GM18498 (cell line): ENCODE results near the gene AOC3.
"Not testable (repeated sequence)": the region's sequence is repeated elsewhere in the genome, so short reads cannot be mapped to it uniquely, and the experiment has no call there.

Experiments used
- ATAC-seq: cut with Tn5 transposase; IDR thresholded peaks from one replicate; pipeline ENCODE4 v1.9.1; 2021; ENCODE audit warnings: mild to moderate bottlenecking, moderate library complexity; ENCODE audit not compliant: unreplicated experiment

Gene AOC3

GRCh38 chr17:42843358-42843934 lies 7.6 kb upstream of the AOC3 start:
- ATAC-seq, result no peak

- no peak for ATAC-seq
Observed at GRCh38 chr17:42844271-42844670, 6.7 kb upstream of the AOC3 start, which contains the start of gene AOC2. Gene AOC2 (plus strand): TSS chr17:42844580. CDS start chr17:42844627, 47 bp downstream.

GRCh38 chr17:42844761-42845555 lies 6.0 kb upstream of the AOC3 start:
- ATAC-seq, result no peak

- no peak for ATAC-seq
Observed at GRCh38 chr17:42845556-42845917, 5.5 kb upstream of the AOC3 start.

GRCh38 chr17:42845918-42846593 lies 4.9 kb upstream of the AOC3 start:
- ATAC-seq, result no peak

GRCh38 chr17:42846594-42847280 lies 4.3 kb upstream of the AOC3 start:
- no peak for ATAC-seq

GRCh38 chr17:42848093-42848492 lies 2.9 kb upstream of the AOC3 start:
- no peak for ATAC-seq

GRCh38 chr17:42849031-42849430 lies 2.0 kb upstream of the AOC3 start:
- ATAC-seq, result no peak

- no peak for ATAC-seq
Observed at GRCh38 chr17:42849451-42850181, 1.4 kb upstream of the AOC3 start.

- ATAC-seq, result not testable (repeated sequence)
Observed at GRCh38 chr17:42851371-42852240, 607 bp downstream of the AOC3 start.

- ATAC-seq, result no peak
Observed at GRCh38 chr17:42852351-42852750, 1.4 kb downstream of the AOC3 start.

GRCh38 chr17:42853004-42853403 lies 2.0 kb downstream of the AOC3 start:
- no peak for ATAC-seq

- no peak for ATAC-seq
Observed at GRCh38 chr17:42853597-42853967, 2.6 kb downstream of the AOC3 start.

GRCh38 chr17:42853968-42854790 lies 3.2 kb downstream of the AOC3 start:
- no peak for ATAC-seq

GRCh38 chr17:42855048-42855596 lies 4.1 kb downstream of the AOC3 start:
- no peak for ATAC-seq

GRCh38 chr17:42856093-42856492 lies 5.1 kb downstream of the AOC3 start:
- not testable (repeated sequence) for ATAC-seq

GRCh38 chr17:42856516-42856915 lies 5.5 kb downstream of the AOC3 start:
- not testable (repeated sequence) for ATAC-seq

- ATAC-seq, result no peak
Observed at GRCh38 chr17:42857389-42857788, 6.4 kb downstream of the AOC3 start.

GRCh38 chr17:42865638-42866094 lies 14.7 kb downstream of the AOC3 start:
- no peak for ATAC-seq
